GM18861 (cell line): ENCODE data around the gene MAP3K1.

Experiments
- ATAC-seq: cut with Tn5 transposase; IDR thresholded peaks from one replicate; pipeline ENCODE4 v1.9.1; 2021; ENCODE audit not compliant: unreplicated experiment

MAP3K1 gene

DNA sequence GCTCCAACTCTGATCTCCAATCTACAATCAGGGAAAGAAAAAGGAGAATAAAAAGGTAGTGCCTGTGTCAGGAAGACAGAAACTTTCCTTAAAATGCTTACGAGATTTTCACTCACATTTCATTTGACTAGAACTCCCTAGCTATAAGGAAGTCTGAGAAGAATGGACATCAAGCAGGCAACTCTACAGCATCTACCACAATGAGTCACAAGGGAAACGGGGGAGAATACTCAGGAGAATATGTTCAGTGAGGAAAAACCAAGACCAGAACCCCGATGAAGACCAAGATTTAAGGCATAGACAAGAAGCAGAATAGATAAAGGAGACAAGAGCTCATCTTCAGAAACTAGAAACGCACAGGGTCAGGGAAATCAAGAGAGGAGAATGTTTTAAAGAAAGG lies 85.0 kb downstream of the MAP3K1 start:
- no peak for ATAC-seq

DNA sequence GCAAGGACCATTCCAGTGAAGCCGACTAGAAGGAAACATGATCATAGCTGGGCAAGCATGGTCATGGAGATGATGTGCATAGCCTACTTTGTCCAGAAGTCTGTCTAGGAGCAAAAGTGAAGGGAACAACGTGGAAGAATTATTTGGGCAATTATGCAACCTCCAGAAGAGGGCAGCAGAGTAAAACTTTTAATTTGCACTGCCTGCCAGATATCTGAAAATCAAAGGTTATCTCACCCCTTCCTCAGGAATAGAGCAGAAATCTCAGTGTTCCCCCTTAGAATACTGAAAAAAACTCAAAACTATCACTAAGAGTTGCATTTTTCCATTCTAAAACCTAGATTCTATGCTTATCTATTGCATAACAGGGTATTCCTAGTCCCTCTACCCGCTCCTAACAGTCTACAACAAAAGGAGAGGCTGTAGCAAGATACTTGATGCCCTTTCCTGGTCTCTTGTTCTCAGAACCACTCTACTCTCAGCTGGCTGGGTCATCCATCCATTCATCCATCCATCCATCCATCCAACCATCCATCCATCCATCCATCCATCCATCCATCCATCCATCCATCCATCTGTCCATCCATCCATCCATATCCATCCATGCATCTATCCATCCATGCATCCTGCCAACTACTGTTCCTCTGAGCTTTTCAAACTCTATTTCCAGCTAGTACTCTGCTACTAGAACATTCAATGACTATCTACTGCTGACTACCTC lies 85.7 kb downstream of the MAP3K1 start:
- ATAC-seq: no peak

DNA sequence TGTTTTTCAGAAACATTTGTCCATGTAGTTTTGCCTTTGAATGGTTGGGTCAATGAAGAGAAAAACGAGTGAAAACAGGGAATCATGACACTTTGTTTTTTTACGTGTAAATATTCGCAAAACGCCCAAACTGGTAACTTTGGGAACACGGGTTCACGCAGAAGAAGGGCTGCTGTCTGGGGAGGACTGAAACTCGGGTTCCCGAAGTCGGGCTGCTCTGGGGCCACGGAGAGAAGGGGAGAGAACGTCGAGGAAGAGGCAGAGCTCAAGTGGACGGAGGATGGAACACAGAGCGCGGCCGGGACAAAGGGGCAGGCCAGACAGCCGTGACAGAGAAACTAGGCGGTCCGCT lies 93.6 kb downstream of the MAP3K1 start:
- no peak for ATAC-seq

DNA sequence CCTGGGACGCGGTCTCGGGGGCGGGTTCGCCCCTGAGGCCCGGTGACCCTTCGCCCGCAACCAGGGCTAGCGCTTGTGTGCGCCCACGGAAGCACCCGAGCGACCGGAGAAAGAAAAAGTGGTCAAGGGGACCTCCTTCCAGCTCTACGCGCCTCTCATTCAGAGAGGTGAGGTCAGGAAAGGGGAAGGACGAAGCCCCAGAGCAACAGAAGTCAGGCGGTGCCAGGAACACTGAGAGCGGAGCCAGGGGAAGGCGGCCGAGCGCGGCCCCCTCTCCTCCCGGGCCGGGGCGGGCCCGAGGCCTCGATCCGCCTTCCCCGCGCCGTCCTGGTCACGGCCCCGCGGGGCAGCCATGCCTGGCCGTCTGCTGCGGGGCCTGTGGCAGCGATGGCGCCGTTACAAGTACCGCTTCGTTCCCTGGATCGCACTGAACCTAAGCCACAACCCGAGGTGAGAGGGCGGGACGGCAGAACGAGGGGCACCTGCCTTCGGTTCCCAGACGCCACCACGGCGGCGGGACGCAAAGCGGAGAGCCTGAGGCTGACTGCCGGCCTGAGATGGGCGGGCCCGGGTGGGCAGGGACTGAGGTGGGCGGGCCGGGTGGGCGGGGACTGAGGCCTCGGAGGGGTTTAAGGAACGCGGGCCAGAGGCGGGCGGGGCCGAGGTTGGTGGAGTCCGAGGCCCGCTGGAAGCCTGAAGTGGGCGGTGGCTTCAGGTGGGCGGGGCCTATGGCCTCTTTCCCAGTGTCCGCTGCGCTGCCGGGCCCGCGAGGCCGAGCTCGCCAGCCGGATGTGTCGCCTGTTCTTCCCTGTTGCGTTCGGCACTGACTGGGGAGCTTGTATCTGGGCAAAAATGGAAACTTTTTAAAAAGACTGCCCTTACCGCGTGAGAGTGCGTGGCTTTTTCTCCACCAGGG lies 94.2 kb downstream of the MAP3K1 start, which contains the start of gene SETD9:
TSS of gene SETD9 (plus strand) at position 303 of the 916 bp plus-strand sequence. CDS start at position 353, 50 bp downstream.
- peak; percentile 78 for ATAC-seq

DNA sequence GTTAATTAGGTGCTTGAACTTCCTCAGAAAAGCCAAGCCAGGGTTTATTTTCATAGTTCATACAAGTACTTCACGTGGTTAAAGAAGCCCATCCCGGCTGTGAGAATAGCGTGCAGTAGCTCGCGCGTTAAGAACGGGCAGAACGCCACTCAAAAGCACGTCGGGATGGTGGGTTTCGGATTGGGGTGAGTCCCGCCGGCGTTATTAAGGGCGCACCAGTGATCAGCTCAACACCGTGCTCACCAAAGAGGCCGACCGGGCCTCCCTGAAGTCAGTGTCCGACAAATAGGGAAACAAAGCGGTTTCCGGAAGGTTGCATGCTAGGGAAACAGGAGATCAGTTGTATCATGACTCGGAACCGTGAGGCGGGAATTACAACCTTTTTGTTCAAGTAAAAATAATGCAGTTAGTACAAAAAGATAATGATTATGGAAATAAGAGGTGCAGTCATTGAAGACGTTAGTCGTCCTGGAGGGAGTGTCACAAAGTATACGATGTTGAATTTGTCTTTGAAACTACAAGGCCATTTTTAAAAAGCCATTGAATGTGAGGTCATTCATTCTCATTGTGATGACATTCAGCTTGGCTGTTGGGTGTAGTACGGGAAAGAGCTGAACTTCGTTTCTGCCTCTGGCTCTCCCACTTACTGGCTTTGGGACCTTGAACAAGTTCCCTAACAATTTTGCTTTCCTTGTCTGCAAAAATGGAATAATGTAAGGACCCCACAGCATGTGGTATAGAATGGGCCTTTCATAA lies 95.0 kb downstream of the MAP3K1 start:
- ATAC-seq: peak; percentile 6

DNA sequence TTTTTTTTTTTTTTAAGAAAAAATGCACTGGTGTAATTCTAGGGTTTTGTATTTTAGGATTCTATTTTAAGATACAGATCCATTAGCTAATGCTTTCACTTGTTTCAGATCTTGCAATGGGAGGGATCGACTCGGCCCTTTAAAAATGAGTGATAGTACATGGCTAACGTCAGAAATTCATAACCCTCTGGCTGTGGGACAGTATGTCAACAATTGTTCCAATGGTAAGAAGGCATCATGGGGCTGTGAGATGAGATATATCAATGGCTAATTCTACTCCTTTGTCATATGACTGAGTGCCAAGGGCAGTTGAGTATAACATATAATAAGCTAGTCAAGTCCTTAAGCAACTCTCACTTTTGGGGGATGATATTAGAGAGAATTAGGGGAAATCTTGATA lies 98.4 kb downstream of the MAP3K1 start:
- ATAC-seq: no peak

DNA sequence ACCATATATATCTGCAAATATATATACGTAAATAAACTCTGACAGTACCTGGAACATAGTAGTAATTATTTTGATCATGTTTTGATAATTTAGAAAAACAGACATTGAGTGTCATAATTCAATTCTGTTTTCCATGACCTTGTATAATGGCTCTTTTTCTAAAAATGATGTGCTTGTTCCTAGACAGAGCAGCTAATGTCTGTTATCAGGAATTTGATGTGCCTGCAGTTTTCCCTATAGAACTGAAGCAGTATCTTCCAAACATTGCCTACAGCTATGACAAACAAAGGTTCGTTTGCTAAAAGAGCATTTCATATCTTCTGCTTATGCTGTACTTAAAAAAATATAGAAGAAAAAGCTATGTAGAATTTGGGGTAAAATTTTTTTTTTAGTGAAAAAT lies 99.3 kb downstream of the MAP3K1 start:
- ATAC-seq: no peak

DNA sequence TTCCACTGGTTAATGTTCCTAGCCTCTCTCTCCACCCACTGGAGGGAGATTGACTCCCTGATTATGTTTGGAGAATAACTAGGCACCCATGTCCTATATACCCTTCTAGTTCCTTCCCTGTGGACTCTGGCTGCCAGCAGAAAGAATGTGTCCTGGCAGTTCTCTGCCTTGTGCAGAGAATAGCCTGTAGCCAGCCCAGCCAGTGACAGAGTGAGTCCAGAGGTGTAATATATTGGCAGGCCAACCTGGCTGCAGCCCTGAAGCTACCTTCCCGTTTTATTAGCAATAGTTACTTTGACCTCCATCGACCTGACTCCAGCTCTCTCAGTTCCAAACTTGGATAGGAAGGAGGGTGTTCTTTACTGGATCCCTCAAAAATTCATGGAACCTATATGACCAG lies 102.2 kb downstream of the MAP3K1 start:
- no peak for ATAC-seq

DNA sequence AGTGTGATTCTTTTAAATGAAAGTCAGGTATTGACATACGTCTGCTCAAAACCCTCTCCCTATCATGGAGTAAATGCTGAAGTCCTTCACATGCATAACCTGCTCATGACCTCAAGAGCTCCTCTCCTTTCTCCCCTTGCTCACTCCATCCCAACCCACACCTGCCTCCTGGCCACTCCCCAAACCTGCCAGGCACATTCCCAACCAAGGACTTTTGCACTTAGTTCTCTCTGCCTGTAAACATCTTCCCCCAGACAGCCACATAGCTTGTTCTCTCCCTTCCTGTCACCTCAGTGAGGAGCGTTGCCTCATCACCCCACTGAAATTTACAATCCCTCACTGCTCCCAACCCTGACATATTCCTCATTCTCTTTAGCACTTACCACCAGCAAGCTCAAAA lies 102.7 kb downstream of the MAP3K1 start:
- no peak for ATAC-seq

DNA sequence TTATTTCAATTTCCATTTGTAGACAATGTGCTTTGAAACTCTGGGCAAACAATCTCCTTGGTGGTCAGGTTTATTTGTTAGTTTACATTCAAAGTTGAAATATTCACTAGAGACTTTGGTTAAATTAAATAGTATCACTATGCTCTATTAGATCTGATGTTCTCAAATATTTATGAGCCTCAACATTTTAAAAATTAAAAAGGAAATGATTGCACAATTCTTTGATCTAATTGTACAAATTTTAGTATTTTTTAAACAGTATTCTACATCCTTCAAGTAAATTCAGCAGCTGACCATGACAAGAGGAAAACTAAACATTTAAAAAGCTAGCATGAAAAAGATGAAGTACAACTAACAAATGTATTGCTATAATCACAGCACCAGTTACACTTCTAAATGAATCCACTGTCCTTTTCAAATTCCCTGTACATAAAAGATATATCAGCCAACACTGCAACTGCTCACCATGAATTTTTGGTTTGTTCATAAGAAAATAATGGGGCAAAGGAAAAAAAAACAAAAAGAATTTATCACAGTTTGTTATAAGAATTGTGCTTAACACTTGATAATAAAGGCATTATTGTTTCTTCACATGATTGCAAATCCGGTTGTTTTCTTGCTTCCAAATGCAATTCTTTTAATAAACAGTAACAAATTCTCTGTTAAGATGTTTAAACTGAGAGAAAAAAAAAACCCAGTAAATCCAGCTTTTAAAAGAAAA lies 104.8 kb downstream of the MAP3K1 start:
- ATAC-seq: no peak

DNA sequence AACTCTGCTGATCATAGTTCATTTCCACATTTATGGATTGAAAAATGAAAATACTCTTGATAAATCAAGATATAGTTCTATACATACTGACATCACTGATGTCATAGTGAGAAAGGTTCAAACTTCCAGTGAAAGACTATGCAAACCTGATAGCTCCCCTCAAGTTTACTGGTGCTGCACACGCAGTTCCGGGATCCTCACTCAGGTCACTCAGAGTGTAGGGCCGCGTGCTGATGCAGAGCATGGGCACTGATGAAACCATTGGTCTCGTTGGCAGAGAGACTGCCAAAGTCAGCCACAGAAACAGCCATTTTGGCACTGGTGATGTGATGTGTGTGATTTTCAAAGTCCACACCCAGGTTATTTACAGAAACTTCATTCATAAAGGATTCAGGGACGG lies 107.6 kb downstream of the MAP3K1 start:
- ATAC-seq: no peak

DNA sequence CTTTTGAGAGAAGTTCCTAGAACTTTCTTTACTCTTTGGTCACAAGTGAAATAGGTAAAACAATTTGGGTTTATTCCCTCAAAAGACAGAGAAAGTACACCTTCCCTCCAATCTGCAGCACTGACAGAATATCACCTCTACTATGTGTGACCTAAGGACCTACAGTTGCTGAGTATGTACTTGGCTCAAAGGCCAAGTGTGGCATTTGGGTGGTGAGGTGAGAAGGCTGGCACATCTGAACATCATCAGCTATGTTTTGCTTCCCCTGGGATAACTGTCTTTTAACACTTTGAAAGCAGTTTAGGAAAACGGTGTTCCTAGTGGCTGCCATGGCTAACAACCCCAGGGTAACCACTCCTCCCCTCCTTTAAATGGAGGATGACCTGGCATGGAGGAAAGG lies 119.0 kb downstream of the MAP3K1 start:
- no peak for ATAC-seq

DNA sequence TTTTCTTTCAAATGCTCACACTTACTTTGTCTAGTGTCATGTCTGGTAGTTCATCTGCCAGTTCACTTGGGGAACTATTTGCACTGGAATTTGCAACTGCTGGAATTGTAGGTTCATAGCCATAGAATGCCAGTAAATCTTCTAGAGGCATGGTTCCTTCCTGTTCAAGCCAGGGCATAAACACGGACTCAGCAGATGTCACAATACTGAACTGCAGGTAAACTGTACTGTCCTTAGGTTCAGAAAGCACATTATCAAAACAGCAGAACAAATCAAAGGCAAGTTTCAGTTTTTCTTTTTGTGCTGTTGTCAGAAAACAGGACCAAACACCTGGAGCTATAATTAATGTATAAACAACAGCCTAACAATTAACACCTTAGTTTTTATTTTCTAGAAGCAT lies 123.5 kb downstream of the MAP3K1 start:
- ATAC-seq: no peak

DNA sequence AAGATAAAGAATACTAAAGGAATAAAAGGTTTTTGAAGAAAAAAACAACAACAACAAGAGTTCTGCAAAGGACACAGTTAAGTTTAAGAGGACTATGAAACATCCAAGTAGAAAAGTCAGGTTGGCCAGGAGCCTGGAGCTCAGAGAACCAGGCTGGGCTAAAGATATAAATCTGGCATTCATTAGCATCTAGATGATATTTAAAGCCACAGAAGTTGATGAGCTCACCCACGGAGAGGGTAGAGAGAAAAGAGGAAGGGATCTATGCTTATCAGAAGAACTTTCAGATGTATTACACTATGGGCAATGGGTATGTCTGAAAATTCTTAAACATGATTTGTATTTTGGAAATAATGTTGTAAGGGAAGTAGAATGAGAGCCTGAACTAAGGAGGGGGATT lies 126.6 kb downstream of the MAP3K1 start:
- no peak for ATAC-seq
